HG02623 (cell line): ENCODE results near the gene AHI1.
A peak's percentile ranks its signal among the peaks of the same experiment; 100 is the strongest.

Experiments
- ATAC-seq: cut with Tn5 transposase; IDR thresholded peaks from one replicate; pipeline ENCODE4 v1.9.1; 2021; ENCODE audit warnings: moderate library complexity; ENCODE audit not compliant: unreplicated experiment

Gene AHI1

DNA sequence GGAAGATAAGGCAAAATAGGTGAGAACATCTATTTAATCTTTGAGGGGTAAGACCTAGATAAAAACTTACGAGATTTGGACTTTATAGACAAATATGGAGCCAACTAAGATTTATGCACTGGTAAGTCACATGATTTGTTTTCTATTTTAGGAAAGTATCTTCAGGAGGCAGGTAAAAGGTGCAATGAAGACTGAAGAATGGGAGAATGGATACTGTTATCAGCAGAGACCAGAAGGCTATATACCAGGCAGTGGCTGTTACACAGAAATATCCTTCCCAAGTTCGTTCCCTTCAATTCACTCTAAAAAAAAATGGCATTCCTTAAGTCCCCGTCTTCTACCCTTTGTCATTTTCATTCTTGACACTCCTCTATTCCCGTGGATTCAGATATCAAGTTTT, 192.7 kb downstream of the AHI1 start:
- no peak for ATAC-seq

DNA sequence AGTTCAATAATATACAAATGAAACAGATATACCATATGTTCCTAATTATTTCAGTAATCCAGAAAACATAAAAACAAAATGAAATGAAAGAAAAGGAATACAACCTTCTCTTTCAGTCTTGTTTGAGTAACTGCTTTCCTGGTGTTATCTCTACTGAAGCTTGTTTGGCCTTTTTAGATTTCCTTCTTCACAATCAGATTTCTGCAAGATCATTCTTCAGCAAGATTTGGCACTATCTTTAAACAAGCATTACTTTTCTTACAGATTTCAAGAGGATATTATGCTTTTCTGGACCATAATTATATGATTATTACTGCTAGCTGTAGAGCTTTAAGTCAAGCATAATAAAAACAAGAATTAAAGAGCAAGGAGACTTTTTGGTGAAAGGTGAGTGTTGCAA, 196.2 kb downstream of the AHI1 start:
- no peak for ATAC-seq

DNA sequence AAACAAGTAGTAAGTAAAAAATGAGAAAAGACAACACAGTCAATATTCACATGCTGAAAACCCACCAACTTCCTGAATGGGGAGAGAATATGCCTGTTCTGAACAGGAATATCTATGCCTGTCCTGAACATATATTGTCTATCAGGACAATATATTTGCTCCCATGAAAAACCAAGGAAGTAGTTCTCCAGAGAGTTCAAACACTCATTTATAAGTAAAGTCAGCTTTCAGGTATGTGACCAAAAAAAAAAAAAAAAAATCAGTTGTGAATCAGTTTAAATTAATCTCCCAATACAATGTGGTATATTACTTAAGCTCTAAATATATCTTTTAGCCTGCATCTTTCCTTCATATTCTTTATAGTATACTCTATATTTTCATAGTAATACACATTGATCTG, 197.0 kb downstream of the AHI1 start:
- no peak for ATAC-seq

DNA sequence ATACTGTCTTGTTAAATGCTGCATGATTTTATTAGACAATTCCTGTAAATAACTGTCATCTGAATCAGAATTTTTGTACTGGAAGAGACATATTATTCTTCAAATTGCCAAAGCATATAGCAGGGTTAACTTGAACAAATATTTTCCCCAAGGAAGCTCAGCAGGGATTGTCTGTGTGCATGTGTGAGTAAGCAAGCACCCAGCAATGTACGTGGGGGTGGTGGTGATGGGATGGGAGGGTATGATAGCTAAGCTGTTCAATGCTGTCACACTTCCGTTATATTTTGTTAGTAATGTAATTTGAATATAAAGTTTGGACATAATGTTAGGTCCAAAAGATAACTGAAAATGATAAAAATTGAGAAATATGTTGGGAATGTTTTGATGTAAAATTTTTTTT, 198.3 kb downstream of the AHI1 start:
- ATAC-seq, result no peak

DNA sequence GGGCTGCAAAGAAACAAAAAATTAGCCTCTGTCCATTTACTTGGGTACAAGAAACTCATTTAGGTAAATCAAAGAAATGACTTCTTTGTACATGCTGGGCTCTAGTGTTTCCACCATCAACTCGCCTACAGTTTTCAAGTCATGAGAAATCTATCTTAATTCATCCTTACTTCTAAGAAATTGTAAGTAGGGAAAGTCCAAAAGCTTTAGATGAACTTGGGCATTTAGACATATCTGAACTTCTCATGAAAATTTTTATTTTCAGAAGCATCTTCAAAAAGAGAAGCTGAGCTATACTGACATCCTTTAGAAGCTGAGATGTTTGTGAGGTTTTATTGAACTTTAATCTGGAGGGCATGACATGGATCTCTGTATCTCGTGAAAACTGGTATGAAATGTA, 199.1 kb downstream of the AHI1 start:
- no peak for ATAC-seq

DNA sequence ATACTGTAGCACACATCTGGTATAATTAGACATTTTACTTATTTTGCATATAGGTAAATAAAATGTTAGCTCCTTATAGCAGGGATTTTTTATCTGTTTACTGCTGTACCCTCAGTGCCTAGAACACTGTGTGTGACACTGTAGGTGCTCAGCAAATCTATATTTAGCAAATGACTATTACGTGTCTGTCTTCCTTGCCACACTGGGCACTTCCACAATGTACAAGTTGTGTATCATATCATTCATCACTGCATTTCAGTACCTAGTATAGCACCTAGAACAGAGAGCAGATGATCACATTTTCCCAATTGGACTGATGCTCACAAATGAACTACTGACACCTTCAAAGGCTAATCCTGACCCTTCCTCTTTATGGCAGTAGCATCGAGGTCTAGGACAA, 200.8 kb downstream of the AHI1 start:
- no peak for ATAC-seq

DNA sequence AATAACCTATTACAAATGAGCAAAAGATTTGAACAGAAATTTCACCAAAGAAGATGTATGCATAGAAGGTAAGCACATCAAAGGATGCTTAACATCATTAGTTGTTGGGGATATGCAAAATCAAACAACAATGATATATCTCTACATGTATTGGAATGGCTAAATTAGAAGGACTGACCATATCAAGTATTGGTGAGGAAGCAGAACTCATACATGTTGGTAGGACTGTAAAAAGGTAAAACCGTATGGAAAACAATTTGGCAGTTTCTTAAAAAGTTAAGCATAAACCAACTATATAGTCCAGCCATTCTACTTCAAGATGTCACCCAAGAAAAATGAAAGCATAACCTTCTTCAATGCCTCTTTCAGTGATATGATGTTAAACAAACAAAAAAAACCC, 202.5 kb downstream of the AHI1 start:
- ATAC-seq, result no peak

DNA sequence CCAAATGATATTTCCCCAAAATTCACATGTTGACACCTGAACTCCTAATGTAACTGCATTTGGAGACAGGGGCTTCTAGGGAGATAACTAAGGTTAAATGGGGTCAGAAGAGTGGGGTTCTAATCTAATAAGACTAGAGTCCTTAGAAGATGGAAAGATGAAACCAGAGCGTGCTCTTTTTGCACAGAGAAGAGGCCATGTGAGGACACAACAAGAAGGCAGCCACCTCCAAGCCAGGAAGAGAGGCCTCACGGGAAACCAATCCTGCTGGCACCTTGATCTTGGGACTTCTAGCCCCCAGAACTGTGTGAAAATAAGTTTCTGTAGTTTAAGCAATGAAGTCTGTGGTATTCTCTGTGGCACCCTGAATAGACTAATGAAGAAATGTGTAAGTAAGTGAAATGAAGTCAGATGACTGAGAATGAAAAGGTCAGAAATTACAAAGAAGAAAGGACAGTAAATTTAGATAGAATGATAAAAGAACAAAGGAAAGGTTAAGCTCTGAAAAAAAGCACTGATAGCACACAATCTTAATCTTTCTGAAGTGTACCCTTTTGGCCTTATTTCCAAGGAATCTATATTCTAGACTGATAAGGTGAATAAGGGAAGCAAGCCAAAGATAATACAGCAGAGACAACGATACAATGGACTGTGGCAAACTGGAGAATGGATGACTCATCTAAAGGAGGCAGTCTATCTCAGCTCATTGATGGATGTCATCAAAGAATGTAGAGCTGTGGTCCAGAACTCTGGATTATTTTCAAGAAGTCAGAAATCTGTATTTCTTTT, 206.1 kb downstream of the AHI1 start:
- no peak for ATAC-seq

DNA sequence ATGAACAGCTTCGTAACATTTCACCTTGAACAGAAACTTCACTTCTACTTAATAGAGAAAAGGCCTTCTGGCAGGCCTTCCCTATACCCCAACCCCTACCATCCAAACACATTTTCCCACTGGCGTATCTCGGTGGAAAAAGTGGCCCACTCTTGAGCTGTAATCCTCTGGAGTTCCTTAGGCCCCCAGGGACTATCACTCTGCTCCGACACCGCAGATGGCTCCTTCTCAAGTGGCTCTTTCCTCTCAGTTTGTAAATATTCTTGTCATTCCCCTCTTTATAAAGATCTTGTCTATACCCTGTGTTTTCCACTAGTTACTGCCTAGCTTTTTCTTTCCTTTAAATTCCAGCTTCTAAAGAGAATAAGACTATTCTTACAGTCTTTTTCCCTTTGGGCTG, 207.7 kb downstream of the AHI1 start:
- ATAC-seq, result no peak

DNA sequence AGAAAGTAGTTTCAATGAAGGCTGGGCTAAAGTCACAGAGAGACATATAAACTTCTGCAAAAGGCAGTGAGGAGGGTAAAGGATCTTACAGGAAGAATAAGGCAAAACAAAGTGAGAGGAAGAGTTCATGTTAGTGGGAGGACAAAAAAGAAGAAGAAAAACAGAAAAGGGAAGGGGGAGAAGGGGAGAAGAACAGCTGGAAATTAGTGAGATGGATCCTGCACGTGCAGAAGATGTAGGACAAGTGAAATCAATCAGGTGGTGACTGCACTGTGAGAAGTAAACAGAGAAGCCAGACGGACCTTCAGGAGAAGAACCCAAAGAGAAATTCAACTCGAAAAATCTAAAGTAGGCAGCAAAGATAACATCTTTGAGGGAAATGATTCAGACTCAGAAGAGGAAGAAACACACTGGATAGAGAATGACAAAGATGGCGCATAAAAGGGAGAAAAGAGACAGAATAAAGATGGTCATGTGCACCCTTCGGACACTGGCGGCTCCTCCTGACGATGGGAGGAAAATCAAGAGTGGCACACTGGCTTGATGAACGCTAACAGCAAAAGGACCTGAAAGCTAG, 210.5 kb downstream of the AHI1 start:
- no peak for ATAC-seq

DNA sequence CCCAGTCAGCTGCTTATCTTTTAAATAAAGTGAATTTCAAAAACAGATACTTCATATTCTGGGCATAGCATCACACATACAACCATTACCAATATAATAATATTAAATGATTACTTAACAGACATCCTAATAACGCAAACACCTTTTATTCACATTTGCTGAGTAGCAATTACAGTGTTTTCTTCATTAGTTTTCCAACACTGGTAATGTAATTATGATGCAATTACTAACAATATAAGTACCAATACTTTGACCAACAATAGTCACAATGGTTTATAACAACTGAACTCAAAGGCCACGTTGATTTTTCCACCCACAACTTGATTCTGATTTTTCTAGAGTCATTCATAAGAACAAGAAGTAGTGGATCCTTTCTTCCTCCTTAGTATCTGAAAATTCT, 212.4 kb downstream of the AHI1 start:
- no peak for ATAC-seq

DNA sequence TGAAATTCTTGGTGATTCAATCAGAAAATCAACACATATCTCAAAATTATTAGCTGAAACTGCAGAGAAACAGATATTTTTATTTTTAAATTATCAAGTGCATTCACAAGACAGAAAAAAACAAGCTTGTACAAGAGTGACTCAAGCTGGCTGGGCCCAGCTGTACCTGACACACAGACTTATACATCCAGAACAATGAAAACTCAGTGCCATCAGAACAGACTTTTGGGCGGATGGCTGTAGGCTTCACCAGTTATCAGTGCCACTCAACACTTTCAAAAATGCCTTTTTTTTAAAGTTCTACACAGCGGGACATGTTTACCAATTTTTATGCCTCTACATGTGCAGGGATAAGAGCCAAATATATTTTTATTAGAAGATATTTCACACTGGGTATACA, 213.6 kb downstream of the AHI1 start:
- ATAC-seq, result no peak

DNA sequence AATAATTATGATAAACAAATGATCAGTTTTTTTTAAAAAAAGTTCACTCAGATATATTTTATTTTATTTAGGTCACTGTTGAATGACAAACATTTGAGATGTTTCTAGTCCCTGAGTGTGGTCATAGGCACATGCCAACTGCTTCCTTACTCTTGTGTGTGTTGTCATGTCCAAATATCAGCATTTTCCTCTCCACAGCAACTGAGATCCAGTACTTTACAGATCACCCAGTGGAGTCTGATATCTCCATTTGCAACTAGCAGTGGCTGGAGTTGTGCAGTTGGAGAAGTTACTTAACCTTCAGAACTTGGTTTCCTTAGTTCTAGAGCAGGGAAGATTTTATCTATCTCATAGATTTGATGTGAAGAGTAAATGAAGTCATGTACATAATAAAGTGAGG, 215.1 kb downstream of the AHI1 start:
- no peak for ATAC-seq

DNA sequence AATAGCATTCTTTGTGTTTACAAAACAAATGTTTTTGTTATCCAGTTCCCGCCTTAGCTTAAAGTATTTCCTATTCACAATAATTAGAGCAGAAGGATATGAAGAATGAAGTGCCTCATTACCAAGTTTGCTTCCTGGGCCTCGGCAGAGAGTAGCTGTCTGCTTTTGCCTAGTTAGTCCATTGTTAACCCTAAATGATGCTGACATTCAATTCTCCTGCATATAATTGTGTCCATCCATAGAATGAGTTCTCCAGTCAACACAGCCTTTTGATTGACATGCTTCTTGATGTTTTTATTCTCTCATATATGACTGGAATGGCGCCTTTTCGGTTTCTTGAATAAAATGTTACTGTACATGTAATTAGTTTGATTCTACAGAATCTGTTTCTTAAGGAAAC, 215.6 kb downstream of the AHI1 start:
- no peak for ATAC-seq

DNA sequence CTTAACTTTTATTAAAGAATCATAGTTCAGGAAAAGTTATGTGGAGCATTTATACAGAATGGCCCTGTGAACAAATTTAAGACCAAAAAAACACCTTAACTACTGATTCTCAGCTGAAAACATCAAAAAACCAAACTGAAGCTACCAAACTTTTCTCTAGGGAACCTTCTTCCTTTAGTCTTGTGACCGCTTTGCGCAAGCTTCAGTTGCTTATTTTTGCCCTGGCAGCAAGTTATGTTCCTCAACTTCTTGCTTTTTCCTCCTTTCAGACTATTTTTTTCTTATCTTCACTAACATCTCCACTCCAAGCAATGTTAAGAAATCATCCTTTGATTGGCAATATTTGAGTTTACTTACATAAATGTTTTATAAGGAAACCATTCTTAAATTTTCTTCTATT, 216.3 kb downstream of the AHI1 start:
- ATAC-seq, result no peak

DNA sequence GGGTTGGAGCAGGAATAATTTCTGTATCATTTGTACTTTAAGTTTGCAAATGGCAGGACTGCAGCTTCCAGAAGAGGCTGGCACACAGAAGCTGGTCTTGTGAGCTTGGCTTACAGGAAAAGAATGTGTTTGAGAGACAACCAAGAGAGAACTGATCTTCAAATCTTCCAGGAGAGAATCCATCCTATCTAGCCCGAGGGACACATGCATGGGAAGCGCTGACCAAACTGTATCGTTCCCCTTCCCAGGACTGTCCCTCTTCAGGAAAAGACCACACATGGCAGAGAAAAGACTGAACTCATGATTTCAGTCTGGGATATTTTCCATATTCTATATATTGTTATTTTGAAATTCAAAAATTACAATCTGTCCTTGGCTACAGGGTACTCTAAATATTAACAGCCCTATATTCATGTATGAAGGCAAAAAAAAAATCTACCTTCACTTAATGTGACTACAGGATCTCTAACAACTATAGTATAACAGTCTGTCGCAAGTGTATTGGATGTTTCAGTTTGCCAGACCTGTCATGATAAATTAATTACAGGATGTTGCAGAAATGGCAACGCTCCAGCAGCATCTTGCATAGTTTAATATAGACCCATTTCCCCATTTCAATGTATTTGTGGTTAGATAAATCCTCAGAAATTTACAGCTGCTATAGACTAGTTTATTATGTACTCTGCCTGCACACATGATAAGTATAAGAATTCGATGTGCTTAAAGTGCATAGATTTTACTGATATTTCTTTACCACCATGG, 217.0 kb downstream of the AHI1 start:
- no peak for ATAC-seq

DNA sequence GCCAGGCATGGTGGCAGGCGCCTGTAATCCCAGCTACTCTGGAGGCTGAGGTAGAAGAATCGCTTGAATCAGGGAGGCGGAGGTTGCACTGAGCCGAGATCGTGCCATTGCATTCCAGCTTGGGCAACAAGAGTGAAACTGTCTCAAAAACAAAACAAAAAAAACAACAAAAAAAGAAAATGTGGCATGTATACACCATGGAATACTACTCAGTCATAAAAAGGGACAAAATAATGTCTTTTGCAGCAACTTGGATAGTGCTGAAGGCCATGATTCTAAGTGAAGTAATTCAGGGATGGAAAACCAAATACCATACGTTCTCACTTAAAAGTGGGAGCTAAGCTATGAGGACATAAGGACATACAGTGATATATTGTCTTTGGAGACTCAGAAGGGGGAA, 220.1 kb downstream of the AHI1 start:
- ATAC-seq, result no peak

DNA sequence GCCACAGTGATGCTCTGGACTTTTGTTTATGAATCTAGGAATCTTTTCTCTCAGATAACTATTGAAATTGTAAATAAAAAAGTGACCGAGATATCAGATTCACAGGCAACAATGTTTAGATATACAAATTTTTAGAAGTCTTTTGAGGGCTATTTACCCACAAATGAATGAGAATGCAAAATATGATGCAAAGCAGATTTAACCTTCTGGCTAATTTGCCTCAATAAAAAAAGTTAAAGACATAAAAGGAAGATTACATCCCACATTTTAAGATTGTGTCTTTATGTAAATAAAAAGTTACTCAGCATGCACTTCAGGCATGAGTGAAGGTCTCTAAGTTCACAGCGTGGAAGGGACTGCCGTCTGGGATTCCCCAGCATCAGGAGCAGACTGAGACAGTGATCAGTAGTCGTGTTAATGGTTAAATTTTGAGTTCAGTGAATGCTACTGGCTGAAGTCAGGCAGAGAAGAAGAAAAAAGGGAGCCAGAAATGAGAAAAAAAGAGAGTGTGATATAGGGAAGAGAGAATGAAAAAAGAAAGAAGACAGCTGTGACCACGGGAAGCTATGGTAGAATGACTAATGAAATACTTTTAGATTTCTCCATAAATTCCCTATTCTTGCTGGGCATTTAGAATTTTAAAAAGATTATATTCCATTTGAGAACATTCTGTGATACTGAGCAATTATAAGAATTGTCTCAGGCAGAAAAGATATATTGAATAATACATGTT, 222.8 kb downstream of the AHI1 start:
- ATAC-seq, result peak; percentile 84

DNA sequence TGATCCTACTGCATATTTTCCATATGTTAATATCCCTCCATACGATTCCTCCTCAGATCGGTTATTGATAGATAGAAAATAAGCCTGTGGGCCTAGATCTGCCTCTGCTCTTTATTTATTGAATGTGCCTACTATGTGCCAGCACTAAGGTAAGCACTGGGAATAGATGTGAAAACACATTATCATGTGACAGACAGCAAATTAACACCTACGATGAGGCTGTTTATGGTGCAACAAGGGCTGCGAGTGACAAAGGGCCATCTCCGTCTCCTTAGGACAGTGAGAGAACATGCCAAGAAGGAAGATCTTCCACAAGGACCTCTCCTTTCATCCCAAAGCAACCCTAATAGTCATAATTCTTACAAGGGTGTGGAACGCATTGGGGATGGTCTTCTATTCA, 225.9 kb downstream of the AHI1 start:
- ATAC-seq, result no peak

DNA sequence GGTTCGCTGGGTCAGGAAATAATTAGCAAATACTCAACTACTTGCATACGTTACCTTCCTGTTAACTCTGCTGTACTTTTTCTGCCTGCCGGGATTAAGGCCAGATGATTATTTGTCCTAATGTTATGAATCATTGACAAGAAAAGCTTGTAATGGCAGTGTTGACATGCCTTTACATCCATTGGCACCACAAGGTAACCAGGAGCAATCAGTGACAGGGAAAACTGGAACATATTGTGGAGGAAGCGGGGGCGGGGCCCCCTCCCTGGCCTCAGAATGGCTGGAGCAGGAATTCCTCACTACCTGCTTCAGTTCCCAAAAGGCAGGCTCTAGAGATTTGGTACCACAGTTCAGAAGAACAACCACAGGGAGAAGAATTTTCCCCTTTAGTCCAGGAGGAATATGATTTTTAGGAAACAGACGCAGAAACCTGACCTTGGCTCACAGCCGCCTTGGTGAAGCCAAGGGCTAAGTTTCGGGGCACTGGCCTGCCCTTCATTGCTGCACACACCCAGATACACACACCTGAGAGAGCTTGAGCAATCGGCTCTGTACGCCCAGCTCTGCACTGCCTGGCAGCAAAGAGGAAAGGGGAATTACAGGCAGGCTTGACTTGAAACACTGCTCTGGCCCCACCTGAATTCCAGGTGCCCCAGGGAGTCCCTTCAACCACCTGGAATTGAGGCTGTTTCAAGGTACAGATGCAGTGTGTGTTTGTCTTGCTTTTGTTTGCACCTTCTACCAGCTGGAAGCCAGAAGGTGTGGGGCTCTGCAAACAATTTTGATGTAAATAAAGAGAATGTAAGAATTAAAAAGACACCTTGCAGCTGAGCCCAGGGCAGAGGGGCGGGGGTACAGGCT, 226.6 kb downstream of the AHI1 start:
- ATAC-seq, result no peak

DNA sequence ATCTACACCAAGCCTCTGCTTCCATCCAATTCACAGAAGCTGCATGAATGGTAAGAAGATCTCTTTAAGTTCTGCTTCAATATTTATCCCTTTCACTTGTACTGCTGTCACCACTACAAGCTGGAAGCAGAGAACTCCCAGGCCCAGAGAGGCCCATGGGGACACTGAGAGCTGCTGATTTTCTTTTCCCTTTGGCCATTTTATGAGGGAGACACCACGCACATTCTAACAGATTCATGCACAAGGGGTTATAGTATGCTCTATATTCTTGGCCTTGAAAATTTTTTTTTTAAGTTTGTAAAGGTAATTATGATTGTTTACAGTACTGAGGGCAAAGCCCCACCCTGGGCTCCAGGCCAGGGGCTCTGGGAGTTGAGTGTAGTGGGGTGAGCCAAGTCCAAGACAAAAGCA, 228.1 kb downstream of the AHI1 start:
- ATAC-seq, result no peak
